ENCODE data around the gene CD151.
A peak's percentile ranks its signal among the peaks of the same experiment; 100 is the strongest.

Gene CD151

GRCh38 chr11:849104-849824 lies 16.5 kb downstream of the CD151 start:
- Histone ChIP-seq H3K27ac (ENCODE audit: low read length) (no peak overlapping the region), H3K36me3 (ENCODE audit: control insufficient read depth in 1 of 2, insufficient read depth in 2 of 2, low read length in 2 of 2) (no peaks in the 10 kb centered on the region), H3K4me1 (ENCODE audit: control insufficient read depth in 1 of 2, insufficient read depth in 2 of 2, low read length in 2 of 2) (peaks cover 3 to 50% of the 10 kb centered on the region in 2 donors), H3K27me3 (ENCODE audit: low read depth, low read length) (no peaks in the 10 kb centered on the region), H3K9me3 (ENCODE audit: control insufficient read depth in 1 of 2, low read length in 2 of 2) (no peaks in the 10 kb centered on the region), H3K4me3 (ENCODE audit: low read depth in 1 of 2, low read length in 2 of 2) (peak overlapping the region in 1 of 2 donors; percentile 67)

- no peak overlapping the region for H3K27ac ChIP-seq (ENCODE audit: low read length)
- H3K27me3 ChIP-seq (ENCODE audit: low read depth, low read length) = no peaks in the 10 kb centered on the region
- H3K9me3 ChIP-seq (ENCODE audit: control insufficient read depth in 1 of 2, low read length in 2 of 2) = no peaks in the 10 kb centered on the region
- no peaks in the 10 kb centered on the region for H3K36me3 ChIP-seq (ENCODE audit: control insufficient read depth in 1 of 2, insufficient read depth in 2 of 2, low read length in 2 of 2)
- H3K4me1 ChIP-seq (ENCODE audit: control insufficient read depth in 1 of 2, insufficient read depth in 2 of 2, low read length in 2 of 2) = peaks cover 0 to 41% of the 10 kb centered on the region in 2 donors
- peak overlapping the region in 1 of 2 donors; percentile 44 for H3K4me3 ChIP-seq (ENCODE audit: low read depth in 1 of 2, low read length in 2 of 2)
These were observed 17.4 kb downstream of the CD151 start for GRCh38 chr11:849951-850774.

- H3K4me1 ChIP-seq (ENCODE audit: control insufficient read depth in 1 of 2, insufficient read depth in 2 of 2, low read length in 2 of 2) = peaks cover 0 to 32% of the 10 kb centered on the region in 2 donors
- H3K27me3 ChIP-seq (ENCODE audit: low read depth, low read length) = no peaks in the 10 kb centered on the region
- H3K4me3 ChIP-seq (ENCODE audit: low read depth in 1 of 2, low read length in 2 of 2) = no peak overlapping the region
- H3K27ac ChIP-seq (ENCODE audit: low read length) = no peak overlapping the region
- no peaks in the 10 kb centered on the region for H3K36me3 ChIP-seq (ENCODE audit: control insufficient read depth in 1 of 2, insufficient read depth in 2 of 2, low read length in 2 of 2)
- H3K9me3 ChIP-seq (ENCODE audit: control insufficient read depth in 1 of 2, low read length in 2 of 2) = no peaks in the 10 kb centered on the region
These were observed 18.3 kb downstream of the CD151 start for GRCh38 chr11:850775-851763.

GRCh38 chr11:852762-853161 lies 20.0 kb downstream of the CD151 start:
- Histone ChIP-seq H3K9me3 (ENCODE audit: control insufficient read depth in 1 of 2, low read length in 2 of 2) (no peaks in the 10 kb centered on the region), H3K27me3 (ENCODE audit: low read depth, low read length) (no peaks in the 10 kb centered on the region), H3K4me1 (ENCODE audit: control insufficient read depth in 1 of 2, insufficient read depth in 2 of 2, low read length in 2 of 2) (peaks cover 0 to 32% of the 10 kb centered on the region in 2 donors), H3K27ac (ENCODE audit: low read length) (no peak overlapping the region), H3K36me3 (ENCODE audit: control insufficient read depth in 1 of 2, insufficient read depth in 2 of 2, low read length in 2 of 2) (no peaks in the 10 kb centered on the region), H3K4me3 (ENCODE audit: low read depth in 1 of 2, low read length in 2 of 2) (no peak overlapping the region)

GRCh38 chr11:853682-854448 lies 21.1 kb downstream of the CD151 start:
- H3K4me3 ChIP-seq (ENCODE audit: low read depth in 1 of 2, low read length in 2 of 2) = no peak overlapping the region
- H3K9me3 ChIP-seq (ENCODE audit: control insufficient read depth in 1 of 2, low read length in 2 of 2) = no peaks in the 10 kb centered on the region
- H3K36me3 ChIP-seq (ENCODE audit: control insufficient read depth in 1 of 2, insufficient read depth in 2 of 2, low read length in 2 of 2) = no peaks in the 10 kb centered on the region
- H3K27ac ChIP-seq (ENCODE audit: low read length) = no peak overlapping the region
- peaks cover 0 to 27% of the 10 kb centered on the region in 2 donors for H3K4me1 ChIP-seq (ENCODE audit: control insufficient read depth in 1 of 2, insufficient read depth in 2 of 2, low read length in 2 of 2)
- no peaks in the 10 kb centered on the region for H3K27me3 ChIP-seq (ENCODE audit: low read depth, low read length)

GRCh38 chr11:854601-855329 lies 22.0 kb downstream of the CD151 start:
- Histone ChIP-seq H3K36me3 (ENCODE audit: control insufficient read depth in 1 of 2, insufficient read depth in 2 of 2, low read length in 2 of 2) (no peaks in the 10 kb centered on the region), H3K27ac (ENCODE audit: low read length) (no peak overlapping the region), H3K4me1 (ENCODE audit: control insufficient read depth in 1 of 2, insufficient read depth in 2 of 2, low read length in 2 of 2) (peaks cover 0 to 31% of the 10 kb centered on the region in 2 donors), H3K27me3 (ENCODE audit: low read depth, low read length) (no peaks in the 10 kb centered on the region), H3K9me3 (ENCODE audit: control insufficient read depth in 1 of 2, low read length in 2 of 2) (no peaks in the 10 kb centered on the region), H3K4me3 (ENCODE audit: low read depth in 1 of 2, low read length in 2 of 2) (no peak overlapping the region)

- Histone ChIP-seq H3K27ac (ENCODE audit: low read length) (no peak overlapping the region), H3K27me3 (ENCODE audit: low read depth, low read length) (no peaks in the 10 kb centered on the region), H3K4me3 (ENCODE audit: low read depth in 1 of 2, low read length in 2 of 2) (no peak overlapping the region), H3K9me3 (ENCODE audit: control insufficient read depth in 1 of 2, low read length in 2 of 2) (no peaks in the 10 kb centered on the region), H3K4me1 (ENCODE audit: control insufficient read depth in 1 of 2, insufficient read depth in 2 of 2, low read length in 2 of 2) (peaks cover 0 to 31% of the 10 kb centered on the region in 2 donors), H3K36me3 (ENCODE audit: control insufficient read depth in 1 of 2, insufficient read depth in 2 of 2, low read length in 2 of 2) (no peaks in the 10 kb centered on the region)
These were observed 22.6 kb downstream of the CD151 start for GRCh38 chr11:855330-855674.

GRCh38 chr11:855796-856195 lies 23.0 kb downstream of the CD151 start:
- Histone ChIP-seq H3K4me1 (ENCODE audit: control insufficient read depth in 1 of 2, insufficient read depth in 2 of 2, low read length in 2 of 2) (peaks cover 0 to 31% of the 10 kb centered on the region in 2 donors), H3K27me3 (ENCODE audit: low read depth, low read length) (no peaks in the 10 kb centered on the region), H3K4me3 (ENCODE audit: low read depth in 1 of 2, low read length in 2 of 2) (no peak overlapping the region), H3K36me3 (ENCODE audit: control insufficient read depth in 1 of 2, insufficient read depth in 2 of 2, low read length in 2 of 2) (no peaks in the 10 kb centered on the region), H3K27ac (ENCODE audit: low read length) (no peak overlapping the region), H3K9me3 (ENCODE audit: control insufficient read depth in 1 of 2, low read length in 2 of 2) (no peaks in the 10 kb centered on the region)

GRCh38 chr11:856397-856796 lies 23.6 kb downstream of the CD151 start:
- H3K9me3 ChIP-seq (ENCODE audit: control insufficient read depth in 1 of 2, low read length in 2 of 2) = no peaks in the 10 kb centered on the region
- H3K4me3 ChIP-seq (ENCODE audit: low read depth in 1 of 2, low read length in 2 of 2) = no peak overlapping the region
- no peaks in the 10 kb centered on the region for H3K36me3 ChIP-seq (ENCODE audit: control insufficient read depth in 1 of 2, insufficient read depth in 2 of 2, low read length in 2 of 2)
- no peaks in the 10 kb centered on the region for H3K27me3 ChIP-seq (ENCODE audit: low read depth, low read length)
- H3K27ac ChIP-seq (ENCODE audit: low read length) = no peak overlapping the region
- peaks cover 0 to 25% of the 10 kb centered on the region in 2 donors for H3K4me1 ChIP-seq (ENCODE audit: control insufficient read depth in 1 of 2, insufficient read depth in 2 of 2, low read length in 2 of 2)

Data from muscle layer of duodenum (tissue), 2 donors.